HG03064 (cell line): ENCODE measurements around the gene NNT.
"Not testable (repeated sequence)": the region's sequence is repeated elsewhere in the genome, so short reads cannot be mapped to it uniquely, and the experiment has no call there.

Experiments used
- ATAC-seq: cut with Tn5 transposase; IDR thresholded peaks from one replicate; pipeline ENCODE4 v1.9.1; 2021; ENCODE audit warnings: low read depth; ENCODE audit not compliant: unreplicated experiment

Gene NNT

DNA sequence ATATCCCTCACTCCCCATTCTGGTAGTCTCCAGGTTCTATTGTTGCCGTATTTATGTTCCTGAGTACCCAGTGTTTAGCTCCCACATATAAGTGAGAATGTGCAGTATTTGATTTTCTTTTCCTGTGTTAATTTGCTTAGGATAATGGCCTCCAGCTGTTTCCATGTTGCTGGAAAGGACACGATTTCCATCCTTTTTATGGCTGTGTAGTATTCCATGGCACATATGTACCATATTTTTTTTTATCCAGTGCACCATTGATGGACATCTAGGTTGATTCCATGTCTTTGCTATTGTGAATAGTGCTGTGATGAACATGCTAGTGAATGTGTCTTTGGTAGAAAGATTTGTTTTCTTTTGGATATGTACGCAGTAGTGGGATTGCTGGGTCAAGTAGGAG, 98.2 kb downstream of the NNT start:
- no peak for ATAC-seq

DNA sequence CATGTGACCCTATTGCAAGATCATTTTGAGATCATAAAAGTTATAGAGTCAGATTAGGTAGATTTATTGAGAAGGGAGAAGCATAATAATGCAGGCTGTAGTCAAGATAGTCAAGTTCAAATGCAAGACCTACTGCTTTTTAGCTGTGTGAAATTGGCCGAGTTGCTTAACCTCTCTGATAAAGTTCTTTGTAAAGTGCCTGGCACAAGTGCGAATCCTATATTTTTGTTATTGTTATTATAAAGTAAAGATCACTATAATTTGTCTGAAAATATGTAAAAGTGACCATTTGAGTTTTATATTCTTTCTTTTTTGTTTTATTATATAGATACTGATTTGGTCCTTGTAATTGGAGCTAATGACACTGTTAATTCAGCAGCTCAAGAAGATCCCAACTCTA, 99.3 kb downstream of the NNT start:
- no peak for ATAC-seq

DNA sequence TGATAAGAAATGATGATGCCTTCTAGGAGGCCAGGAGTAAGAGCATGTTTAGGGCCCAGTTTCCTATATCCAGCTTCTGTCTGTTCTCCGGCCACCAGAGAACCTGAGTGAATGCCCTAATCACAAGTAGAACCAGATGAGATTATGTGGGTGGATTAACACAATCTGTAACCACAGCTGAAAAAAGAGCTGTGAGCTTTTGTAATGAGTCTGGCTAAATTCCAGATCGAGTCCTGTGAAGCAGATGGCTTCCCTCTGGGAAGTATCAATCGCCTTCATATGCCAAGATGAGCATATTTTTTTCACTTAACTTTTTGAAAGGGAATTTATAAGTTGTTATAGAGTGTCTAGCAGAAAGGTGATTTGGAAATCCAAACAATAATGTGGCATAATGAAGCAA, 99.8 kb downstream of the NNT start:
- ATAC-seq, result no peak

DNA sequence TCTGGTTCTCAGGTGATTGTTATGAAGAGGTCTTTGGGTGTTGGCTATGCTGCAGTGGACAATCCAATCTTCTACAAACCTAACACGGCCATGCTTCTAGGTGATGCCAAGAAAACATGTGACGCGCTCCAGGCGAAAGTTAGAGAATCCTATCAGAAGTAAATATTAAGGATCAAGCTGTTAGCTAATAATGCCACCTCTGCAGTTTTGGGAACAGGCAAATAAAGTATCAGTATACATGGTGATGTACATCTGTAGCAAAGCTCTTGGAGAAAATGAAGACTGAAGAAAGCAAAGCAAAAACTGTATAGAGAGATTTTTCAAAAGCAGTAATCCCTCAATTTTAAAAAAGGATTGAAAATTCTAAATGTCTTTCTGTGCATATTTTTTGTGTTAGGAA, 101.3 kb downstream of the NNT start:
- no peak for ATAC-seq

DNA sequence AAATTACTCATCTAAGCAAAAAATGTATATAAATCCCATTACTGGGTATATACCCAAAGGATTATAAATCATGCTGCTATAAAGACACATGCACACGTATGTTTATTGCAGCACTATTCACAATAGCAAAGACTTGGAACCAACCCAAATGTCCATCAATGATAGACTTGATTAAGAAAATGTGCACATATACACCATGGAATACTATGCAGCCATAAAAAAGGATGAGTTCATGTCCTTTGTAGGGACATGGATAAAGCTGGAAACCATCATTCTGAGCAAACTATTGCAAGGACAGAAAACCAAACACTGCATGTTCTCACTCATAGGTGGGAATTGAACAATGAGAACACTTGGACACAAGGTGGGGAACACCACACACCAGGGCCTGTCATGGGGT, 103.6 kb downstream of the NNT start:
- not testable (repeated sequence) for ATAC-seq

DNA sequence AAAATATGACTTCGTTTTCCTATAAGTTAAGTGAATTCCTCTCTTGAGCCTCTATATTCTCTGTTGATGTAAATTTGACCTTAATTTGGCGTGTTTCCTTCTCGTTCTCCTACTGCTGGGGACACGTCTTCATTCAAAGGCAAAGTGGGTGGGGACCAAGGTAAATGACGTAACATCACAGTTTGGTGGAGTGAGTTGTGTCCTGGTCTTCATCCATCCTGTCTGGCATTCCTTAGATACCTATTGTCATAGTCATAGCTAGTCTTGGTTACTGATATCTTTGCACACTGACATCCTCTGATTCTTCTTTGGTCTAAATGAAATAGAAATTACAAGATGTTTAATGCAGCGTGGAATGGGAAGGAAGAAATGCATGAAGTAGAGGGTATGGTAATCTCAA, 108.5 kb downstream of the NNT start:
- no peak for ATAC-seq

DNA sequence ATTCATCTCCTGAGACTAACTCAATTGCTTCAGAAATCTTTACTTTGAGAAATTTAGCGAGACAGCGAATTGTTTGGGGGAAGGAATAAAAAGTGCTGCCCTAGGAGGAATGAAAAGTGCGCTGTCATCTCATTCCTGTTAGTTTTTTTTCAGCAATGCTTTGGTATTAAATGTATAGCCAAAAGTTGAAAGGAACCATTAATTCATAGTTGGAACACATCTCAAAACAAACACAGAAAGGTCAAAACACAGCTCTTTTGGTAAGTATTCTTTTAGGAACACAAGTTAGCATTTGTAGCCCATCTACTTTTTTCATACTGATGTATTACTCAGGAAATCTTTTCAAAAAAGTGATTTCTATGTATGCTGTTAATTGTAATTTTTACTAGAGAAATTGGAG, 109.1 kb downstream of the NNT start:
- no peak for ATAC-seq

- not testable (repeated sequence) for ATAC-seq
These were observed 116.8 kb downstream of the NNT start for GRCh38 chr5:43719783-43720182.

GRCh38 chr5:43728581-43728980, 125.6 kb downstream of the NNT start:
- ATAC-seq, result no peak

DNA sequence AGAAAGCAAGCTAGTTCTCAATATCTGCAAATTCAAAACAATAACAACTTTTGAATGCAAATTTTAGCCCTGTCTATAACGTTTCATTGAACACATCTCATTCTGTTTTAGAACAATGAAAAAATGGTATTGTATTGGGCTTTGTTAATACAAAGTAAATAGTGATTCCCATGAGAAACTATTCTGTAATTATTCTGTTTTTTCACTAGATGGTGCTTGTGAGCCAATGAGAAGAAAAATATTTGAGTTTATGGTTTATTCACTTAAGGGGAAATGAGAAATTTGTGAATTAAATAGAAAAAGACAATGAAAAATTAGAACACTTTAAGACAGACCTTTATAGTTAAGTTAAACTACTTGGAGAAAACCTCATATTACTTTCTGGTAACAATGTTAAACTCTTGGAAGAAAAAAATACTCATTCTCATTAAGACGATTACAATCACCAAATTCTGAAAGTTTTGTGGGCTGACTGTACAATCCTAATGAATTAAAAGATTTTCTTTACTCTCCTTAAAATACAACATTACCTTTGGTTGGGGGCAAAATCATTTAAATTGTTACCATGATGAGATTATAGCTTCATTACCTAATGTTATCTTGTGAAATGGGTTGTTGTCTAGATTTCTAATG, 127.0 kb downstream of the NNT start:
- ATAC-seq, result no peak

- ATAC-seq, result no peak
These were observed 127.9 kb downstream of the NNT start for GRCh38 chr5:43730832-43731342.

GRCh38 chr5:43731573-43731972, 128.6 kb downstream of the NNT start:
- no peak for ATAC-seq

DNA sequence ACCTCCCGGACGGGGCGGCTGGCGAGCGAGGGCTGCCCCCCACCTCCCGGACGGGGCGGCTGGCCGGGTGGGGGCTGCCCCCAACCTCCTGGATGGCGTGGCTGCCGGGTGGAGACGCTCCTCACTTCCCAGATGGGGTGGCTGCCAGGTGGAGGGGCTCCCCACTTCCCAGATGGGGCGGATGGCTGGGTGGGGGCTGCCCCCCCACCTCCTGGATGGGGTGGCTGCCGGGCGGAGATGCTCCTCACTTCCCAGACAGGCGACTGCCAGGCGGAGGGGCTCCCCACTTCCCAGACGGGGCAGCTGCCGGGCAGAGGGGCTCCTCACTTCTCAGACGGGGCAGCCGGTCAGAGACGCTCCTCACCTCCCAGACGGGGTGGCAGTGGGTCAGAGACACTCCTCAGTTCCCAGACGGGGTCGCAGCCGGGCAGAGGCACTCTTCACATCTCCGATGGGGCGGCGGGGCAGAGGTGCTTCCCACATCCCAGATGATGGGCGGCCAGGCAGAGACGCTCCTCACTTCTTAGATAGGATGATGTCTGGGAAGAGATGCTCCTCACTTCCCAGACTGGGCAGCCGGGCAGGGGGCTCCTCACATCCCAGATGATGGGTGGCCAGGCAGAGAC, 143.1 kb downstream of the NNT start:
- ATAC-seq, result not testable (repeated sequence)

DNA sequence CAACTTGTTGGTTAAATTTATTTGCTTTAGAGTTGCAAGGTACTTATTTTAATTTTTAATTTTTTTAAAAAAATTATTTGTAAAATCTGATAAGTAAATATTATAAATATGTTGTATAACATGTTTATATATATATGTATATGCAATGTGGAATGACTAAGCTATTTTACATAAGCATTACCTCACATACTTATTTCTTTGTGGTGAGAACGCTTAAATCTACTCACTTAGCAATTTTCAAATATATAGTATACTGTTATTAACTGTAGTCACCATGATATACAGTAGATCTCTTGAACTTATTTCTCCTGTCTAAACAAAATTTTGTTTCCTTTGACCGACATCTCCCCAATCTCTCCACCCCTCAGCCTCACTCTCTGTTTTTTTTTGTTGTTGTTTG, 147.8 kb downstream of the NNT start:
- no peak for ATAC-seq

GRCh38 chr5:43753069-43753468, 150.1 kb downstream of the NNT start:
- ATAC-seq, result no peak
